ENCODE measurements around the gene RAB8A. TPM values are rescaled to one million over a fixed set of nuclear protein-coding genes. Genes with fewer than 3 reads are reported as not detected.

RAB8A gene
- total and polyA plus RNA-seq, 2 of the 8 experiments (the other 6 are each of a cell fraction or from before 2014, with no cell fraction given): 65.8 to 97.0 TPM

GRCh38 chr19:16117594-16118033 is 5.9 kb downstream of the RAB8A start:
- H2AK5ac ChIP-seq (ENCODE audit: low read depth, low read length): no peak overlapping the region
- H3K14ac ChIP-seq (ENCODE audit: insufficient read length): no peak overlapping the region
- 94% methylated on average over 11 of the region's 11 CpGs; no CpG with 5 or more reads in 1 of the 2 experiments for WGBS, 2 experiments (ENCODE audit: extremely low coverage in 1 of 2, insufficient coverage in 1 of 2, insufficient read length in 1 of 2, insufficient replicate concordance in 2 of 2, low coverage in 1 of 2, low lambda C conversion rate in 2 of 2, missing lambda C conversion rate in 1 of 2)
- H3K9ac ChIP-seq (replicated peaks in 1 of 4; ENCODE audit: extremely low read depth in 1 of 4, low read depth in 3 of 4, low read length in 3 of 4): no peak overlapping the region
- no peak overlapping the region for H2BK120ac ChIP-seq (replicated peaks; ENCODE audit: low read depth, low read length)
- H2BK15ac ChIP-seq (ENCODE audit: low read length): no peak overlapping the region
- no peak overlapping the region for H2AFZ ChIP-seq (ENCODE audit: low read length)
- H2BK12ac ChIP-seq (ENCODE audit: low read depth, low read length): no peak overlapping the region
- H2BK20ac ChIP-seq (ENCODE audit: low read length): no peak overlapping the region
- H4K8ac ChIP-seq (ENCODE audit: extremely low read depth, insufficient read depth, low read length): no peak overlapping the region
- TF ChIP-seq MAFK (IDR thresholded peaks at IDR 0.05; ENCODE audit: low read depth, low read length) (no peak), YY1 (IDR thresholded peaks at IDR 0.05; ENCODE audit: low read depth, low read length) (no peak), NRF1 (IDR thresholded peaks at IDR 0.05; ENCODE audit: low read depth, low read length) (no peak), RAD21 (IDR thresholded peaks at IDR 0.05 in 1 of 2, conservative IDR thresholded peaks at IDR 0.05 in 1 of 2; ENCODE audit: low read depth in 2 of 2, low read length in 2 of 2) (peak; percentile 18 to 28; a peak in 3 of 4 replicates), POLR2AphosphoS5 (IDR thresholded peaks at IDR 0.05; ENCODE audit: low read depth, low read length) (0 out of 2 replicates have a peak, but pooled peaks have one; percentile 18), CTCF (IDR thresholded peaks at IDR 0.05; ENCODE audit: control extremely low read depth in 1 of 3, insufficient read depth in 1 of 3, low read depth in 1 of 3, low read length in 3 of 3) (peak; percentile 37 to 45 (median 39))
- peaks cover 19 to 36% (median 30%) of the 10 kb centered on the region in 4 experiments for H3K36me3 ChIP-seq (ENCODE audit: control insufficient read depth in 2 of 4, insufficient read depth in 4 of 4, low read length in 3 of 4)
- no peaks in the 10 kb centered on the region for H3K23me2 ChIP-seq (ENCODE audit: low read depth, low read length)
- H4K20me1 ChIP-seq (replicated peaks in 1 of 2; ENCODE audit: control insufficient read depth in 1 of 2, insufficient read depth in 2 of 2, low read length in 2 of 2): peaks cover 4 to 22% of the 10 kb centered on the region in 2 experiments
- no peak overlapping the region for H3K4me3 ChIP-seq (ENCODE audit: extremely low read depth in 1 of 4, insufficient read depth in 2 of 4, low read depth in 3 of 4, low read length in 4 of 4)
- H3K79me1 ChIP-seq (ENCODE audit: low read depth, low read length): peaks cover 9% of the 10 kb centered on the region
- H4K5ac ChIP-seq (ENCODE audit: insufficient read length, low read depth, low read length): no peak overlapping the region
- POLR2A ChIA-PET (ENCODE audit: partially characterized antibody): interaction anchor here (0.6 to 1.5 kb wide), 6 partner anchors 18 to 51 kb away, joined by 3 to 8 read pairs (median 4); partner anchors contain the start of genes HSH2D and TPM4
- H3K79me2 ChIP-seq (ENCODE audit: control insufficient read depth in 1 of 2, insufficient read depth in 2 of 2, low read length in 2 of 2): peaks cover 6 to 38% of the 10 kb centered on the region in 2 experiments
- no peaks in the 10 kb centered on the region for H3K27me3 ChIP-seq (replicated peaks in 1 of 4; ENCODE audit: control insufficient read depth in 3 of 4, extremely low read depth in 1 of 4, insufficient read depth in 3 of 4, low read length in 3 of 4)
- no peak for DNase-seq (ENCODE audit: low read depth in 1 of 2, low spot score in 2 of 2)
- no peak overlapping the region for H3K4me2 ChIP-seq (ENCODE audit: insufficient read depth in 1 of 2, low read depth in 2 of 2, low read length in 2 of 2)
- H3K4me1 ChIP-seq (replicated peaks in 1 of 4; ENCODE audit: control insufficient read depth in 3 of 4, insufficient read depth in 4 of 4, low read length in 3 of 4): peaks cover 0 to 3% (median under 1%) of the 10 kb centered on the region in 4 experiments; a peak in 4 of 7 replicates
- no peak overlapping the region for H3K23ac ChIP-seq (ENCODE audit: insufficient read length)
- no peak overlapping the region for H2BK5ac ChIP-seq (ENCODE audit: low read depth, low read length)
- no peak overlapping the region for H3K4ac ChIP-seq (replicated peaks; ENCODE audit: insufficient read length, low read depth, low read length)
- CTCF ChIA-PET (ENCODE audit: partially characterized antibody): interaction anchor here (0.6 to 2.2 kb wide), 12 partner anchors 14 to 258 kb away, joined by 3 to 6 read pairs (median 4); no protein-coding TSS in a partner anchor
- no peak overlapping the region for H4K91ac ChIP-seq (replicated peaks; ENCODE audit: insufficient read length, low read length)
- no peak overlapping the region for H3K27ac ChIP-seq (ENCODE audit: low read depth, low read length)
- no peaks in the 10 kb centered on the region for H3K9me3 ChIP-seq (ENCODE audit: insufficient read depth in 2 of 2, low read depth in 1 of 2, low read length in 1 of 2)
- no peak for FAIRE-seq
- no peak overlapping the region for H3K18ac ChIP-seq (ENCODE audit: extremely low read depth, low read length)
- H3K56ac ChIP-seq (replicated peaks; ENCODE audit: insufficient read length, low read depth, low read length): no peak overlapping the region

Measured in H1 (cell line).